HFF-Myc (cell line): ENCODE results near the gene HOXC9.

ENCODE experiments used
- DNase-seq: peaks from one replicate; pipeline ENCODE4 v3.0.0-alpha.2; 2011; ENCODE audit warnings: low read depth; ENCODE audit errors: extremely low read depth
- H3K4me3 ChIP-seq: replicated peaks from 2 replicates; pipeline ENCODE4 v1.5.1; 2011; ENCODE audit warnings: low read depth, mild to moderate bottlenecking, control low read depth, low read length
- TF ChIP-seq, protein P1 (sequence below): IDR thresholded peaks from 2 replicates; pipeline ENCODE4 v1.5.1; 2012; ENCODE audit warnings: mild to moderate bottlenecking, low read depth, low read length, control low read depth; ENCODE audit errors: missing control alignments

The HOXC9 gene

GRCh38 chr12:53953831-53954693 is 45.9 kb upstream of the HOXC9 start:
- no peak overlapping the region for H3K4me3 ChIP-seq
- TF ChIP-seq, protein P1, sequence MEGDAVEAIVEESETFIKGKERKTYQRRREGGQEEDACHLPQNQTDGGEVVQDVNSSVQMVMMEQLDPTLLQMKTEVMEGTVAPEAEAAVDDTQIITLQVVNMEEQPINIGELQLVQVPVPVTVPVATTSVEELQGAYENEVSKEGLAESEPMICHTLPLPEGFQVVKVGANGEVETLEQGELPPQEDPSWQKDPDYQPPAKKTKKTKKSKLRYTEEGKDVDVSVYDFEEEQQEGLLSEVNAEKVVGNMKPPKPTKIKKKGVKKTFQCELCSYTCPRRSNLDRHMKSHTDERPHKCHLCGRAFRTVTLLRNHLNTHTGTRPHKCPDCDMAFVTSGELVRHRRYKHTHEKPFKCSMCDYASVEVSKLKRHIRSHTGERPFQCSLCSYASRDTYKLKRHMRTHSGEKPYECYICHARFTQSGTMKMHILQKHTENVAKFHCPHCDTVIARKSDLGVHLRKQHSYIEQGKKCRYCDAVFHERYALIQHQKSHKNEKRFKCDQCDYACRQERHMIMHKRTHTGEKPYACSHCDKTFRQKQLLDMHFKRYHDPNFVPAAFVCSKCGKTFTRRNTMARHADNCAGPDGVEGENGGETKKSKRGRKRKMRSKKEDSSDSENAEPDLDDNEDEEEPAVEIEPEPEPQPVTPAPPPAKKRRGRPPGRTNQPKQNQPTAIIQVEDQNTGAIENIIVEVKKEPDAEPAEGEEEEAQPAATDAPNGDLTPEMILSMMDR, result no peak
- DNase-seq, result no peak

- no peak within 1 kb of the TSS for H3K4me3 ChIP-seq
- DNase-seq, result no peak
- TF ChIP-seq, protein P1, result no peak
Measured at GRCh38 chr12:53954694-53955035, 45.3 kb upstream of the HOXC9 start, which contains the start of gene HOXC12. Gene HOXC12, plus strand, starts transcription at chr12:53954903. Its CDS starts 27 bp downstream, at chr12:53954930.

GRCh38 chr12:53955036-53955775 is 44.8 kb upstream of the HOXC9 start:
- no peak for DNase-seq
- TF ChIP-seq, protein P1, result no peak
- H3K4me3 ChIP-seq, result no peak overlapping the region

- H3K4me3 ChIP-seq, result no peak overlapping the region
- TF ChIP-seq, protein P1, result no peak
- no peak for DNase-seq
Measured at GRCh38 chr12:53955776-53956250, 44.1 kb upstream of the HOXC9 start.

DNA sequence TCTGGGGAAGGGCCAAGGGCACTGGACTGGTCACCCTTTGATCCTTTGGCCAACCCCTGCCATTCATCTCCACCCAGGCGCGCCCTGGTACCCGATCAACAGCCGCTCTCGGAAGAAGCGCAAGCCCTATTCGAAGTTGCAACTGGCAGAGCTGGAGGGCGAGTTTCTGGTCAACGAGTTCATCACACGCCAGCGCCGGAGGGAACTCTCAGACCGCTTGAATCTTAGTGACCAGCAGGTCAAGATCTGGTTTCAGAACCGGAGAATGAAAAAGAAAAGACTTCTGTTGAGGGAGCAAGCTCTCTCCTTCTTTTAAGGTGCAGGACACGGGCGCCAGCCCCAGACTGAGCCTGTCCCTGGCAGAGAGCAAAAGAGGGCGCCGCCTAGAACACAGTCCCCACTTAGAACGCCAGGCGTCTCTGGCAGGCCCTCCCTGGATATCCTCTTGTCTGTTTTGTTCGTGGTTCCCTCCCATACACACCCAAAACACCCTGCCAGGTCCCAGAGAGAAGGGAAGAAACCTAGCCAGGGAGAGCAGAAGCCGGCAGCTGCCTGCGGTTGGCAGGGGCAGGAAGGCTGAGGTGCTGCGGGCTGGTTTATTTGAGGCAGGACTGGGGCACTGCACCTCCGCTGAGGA is 43.6 kb upstream of the HOXC9 start:
- DNase-seq, result no peak
- TF ChIP-seq, protein P1, result no peak
- no peak overlapping the region for H3K4me3 ChIP-seq

DNA sequence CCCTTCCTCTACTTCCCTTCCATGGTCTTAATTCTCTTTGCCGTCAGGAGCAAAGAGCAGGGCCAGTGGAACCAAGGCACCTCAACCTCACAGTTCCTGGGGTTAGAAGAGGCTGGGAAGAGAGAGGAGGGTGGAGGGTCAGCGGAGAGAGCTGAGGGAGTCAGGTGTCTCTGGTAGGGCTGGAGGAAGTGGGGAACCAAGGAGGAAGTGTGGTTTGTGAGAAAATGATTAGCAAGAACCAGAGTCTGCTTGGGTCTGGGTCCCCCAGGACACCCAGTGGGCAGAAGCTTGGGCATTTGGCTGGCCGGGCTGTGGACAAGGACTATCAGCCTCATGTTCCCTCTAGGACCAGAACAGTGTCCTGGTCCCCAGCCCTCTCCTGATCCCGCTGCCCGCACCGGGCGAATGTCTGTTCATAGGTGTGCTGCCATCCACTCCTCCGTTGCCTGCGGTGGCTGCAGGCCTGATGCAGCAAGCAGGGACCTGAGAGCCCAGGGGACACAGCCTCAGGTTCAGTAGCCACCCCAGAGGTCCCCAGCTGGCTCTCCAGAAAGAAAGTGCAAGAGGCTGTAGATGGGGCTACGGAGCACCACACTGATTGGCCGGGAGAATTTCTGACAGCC is 42.9 kb upstream of the HOXC9 start:
- TF ChIP-seq, protein P1, result no peak
- no peak for DNase-seq
- no peak overlapping the region for H3K4me3 ChIP-seq
